Mesenchymal stem cell (in vitro differentiated cells and primary cell): ENCODE data around the gene SPINK13.

Experiments
- DNase-seq: peaks from one replicate; pipeline ENCODE4 v3.0.0-alpha.2; 2013
- H2AFZ ChIP-seq: one replicate; pipeline ENCODE4 v1.6.1; 2013; ENCODE audit warnings: low read depth, mild to moderate bottlenecking, control low read depth, inconsistent platforms, low read length, moderate library complexity
- H2AK5ac ChIP-seq: 2 replicates; pipeline ENCODE4 v1.6.1; 2013; ENCODE audit warnings: low read length, moderate library complexity, mild to moderate bottlenecking, inconsistent platforms; ENCODE audit not compliant: severe bottlenecking
- H2BK120ac ChIP-seq: one replicate; pipeline ENCODE4 v1.6.1; 2013; ENCODE audit warnings: low read depth, mild to moderate bottlenecking, inconsistent platforms, low read length, moderate library complexity
- H2BK12ac ChIP-seq, 2 experiments: one replicate each; pipeline ENCODE4 v1.6.1; 2013; ENCODE audit warnings: inconsistent platforms in 2 of 2, low read length in 2 of 2, mild to moderate bottlenecking in 2 of 2, moderate library complexity in 2 of 2, control low read depth in 1 of 2
- H2BK15ac ChIP-seq: one replicate; pipeline ENCODE4 v1.6.1; 2013; ENCODE audit warnings: mild to moderate bottlenecking, low read depth, inconsistent platforms; ENCODE audit not compliant: poor library complexity, severe bottlenecking
- H2BK5ac ChIP-seq: 2 replicates; pipeline ENCODE4 v1.6.1; 2013; ENCODE audit warnings: low read depth, mild to moderate bottlenecking, low read length, control low read depth, inconsistent platforms; ENCODE audit not compliant: poor library complexity, severe bottlenecking
- H3K14ac ChIP-seq, 2 experiments: one replicate each; pipeline ENCODE4 v1.6.1; 2013; ENCODE audit warnings: inconsistent platforms in 2 of 2, low read length in 2 of 2, control low read depth in 1 of 2, mild to moderate bottlenecking in 1 of 2, moderate library complexity in 1 of 2
- H3K18ac ChIP-seq, 2 experiments: one replicate each; pipeline ENCODE4 v1.6.1; 2013; ENCODE audit warnings: inconsistent platforms in 2 of 2, low read length in 2 of 2, control low read depth in 1 of 2, low read depth in 1 of 2, mild to moderate bottlenecking in 1 of 2
- H3K23ac ChIP-seq, 2 experiments: one replicate each; pipeline ENCODE4 v1.6.1; 2013; ENCODE audit warnings: inconsistent platforms in 2 of 2, low read length in 2 of 2, mild to moderate bottlenecking in 2 of 2, moderate library complexity in 2 of 2, control low read depth in 1 of 2
- H3K27ac ChIP-seq: 2 replicates; pipeline ENCODE4 v1.5.1; 2013; ENCODE audit warnings: mild to moderate bottlenecking, moderate library complexity, low read length, control low read depth, inconsistent platforms; ENCODE audit not compliant: poor library complexity, severe bottlenecking
- H3K27me3 ChIP-seq, 2 experiments: 2 replicates each; pipeline versions ENCODE4 v1.6.1 to v1.7.0; 2013; ENCODE audit warnings: low read length in 2 of 2, mild to moderate bottlenecking in 2 of 2, moderate library complexity in 2 of 2, control low read depth in 1 of 2, inconsistent platforms in 1 of 2; ENCODE audit not compliant: control insufficient read depth in 1 of 2, insufficient read depth in 1 of 2
- H3K36me3 ChIP-seq, 2 experiments: 2 replicates each; pipeline versions ENCODE4 v1.6.1 to v1.7.0; 2013; ENCODE audit warnings: low read length in 2 of 2, control low read depth in 1 of 2, inconsistent platforms in 1 of 2, low read depth in 1 of 2, mild to moderate bottlenecking in 1 of 2; ENCODE audit not compliant: insufficient read depth in 2 of 2, control insufficient read depth in 1 of 2
- H3K4ac ChIP-seq, 2 experiments: one replicate each; pipeline ENCODE4 v1.6.1; 2013; ENCODE audit warnings: inconsistent platforms in 2 of 2, low read length in 2 of 2, mild to moderate bottlenecking in 2 of 2, moderate library complexity in 2 of 2, control low read depth in 1 of 2, low read depth in 1 of 2
- H3K4me1 ChIP-seq: 2 replicates; pipeline ENCODE4 v1.6.1; 2013; ENCODE audit warnings: low read depth, low read length, control low read depth; ENCODE audit not compliant: control insufficient read depth, insufficient read depth
- H3K4me2 ChIP-seq: 2 replicates; pipeline ENCODE4 v1.6.1; 2013; ENCODE audit warnings: low read length, mild to moderate bottlenecking, inconsistent platforms; ENCODE audit not compliant: poor library complexity, severe bottlenecking
- H3K4me3 ChIP-seq, 2 experiments: 2 replicates each; pipeline versions ENCODE4 v1.5.1 to v1.7.0; 2013; ENCODE audit warnings: low read length in 2 of 2, mild to moderate bottlenecking in 2 of 2, control low read depth in 1 of 2, low read depth in 1 of 2; ENCODE audit not compliant: insufficient read depth in 1 of 2
- H3K79me1 ChIP-seq: replicated peaks from 2 replicates; pipeline ENCODE4 v1.6.1; 2013; ENCODE audit warnings: mild to moderate bottlenecking, control low read depth, low read length, inconsistent platforms; ENCODE audit not compliant: poor library complexity, severe bottlenecking
- H3K9ac ChIP-seq: 2 replicates; pipeline ENCODE4 v1.7.0; 2013; ENCODE audit warnings: mild to moderate bottlenecking, low read length, moderate library complexity
- H3K9me3 ChIP-seq: 2 replicates; pipeline ENCODE4 v1.7.0; 2013; ENCODE audit warnings: mild to moderate bottlenecking, low read length; ENCODE audit not compliant: control insufficient read depth
- H4K8ac ChIP-seq: one replicate; pipeline ENCODE4 v1.6.1; 2013; ENCODE audit warnings: inconsistent platforms, mild to moderate bottlenecking, low read length, moderate library complexity
- H4K91ac ChIP-seq: one replicate; pipeline ENCODE4 v1.6.1; 2013; ENCODE audit warnings: mild to moderate bottlenecking, low read length, inconsistent platforms
- WGBS: methylation state at CpG from one replicate; pipeline ENCODE4 v1.1.7; 2013; ENCODE audit warnings: mixed read lengths; 5-methylcytosine and 5-hydroxymethylcytosine counted together

SPINK13 gene

GRCh38 chr5:148290271-148291195, 21.9 kb downstream of the SPINK13 start:
- Histone ChIP-seq H4K8ac (no peak overlapping the region), H3K9me3 (no peaks in the 10 kb centered on the region), H3K18ac (no peak overlapping the region), H3K4ac (no peak overlapping the region), H3K23ac (no peak overlapping the region), H3K9ac (no peak overlapping the region), H2AK5ac (no peak overlapping the region), H2BK5ac (no peak overlapping the region), H3K4me2 (no peak overlapping the region), H3K27ac (no peak overlapping the region), H2BK15ac (no peak overlapping the region), H3K79me1 (no peaks in the 10 kb centered on the region), H3K14ac (no peak overlapping the region), H2BK12ac (no peak overlapping the region), H4K91ac (no peak overlapping the region), H3K36me3 (no peaks in the 10 kb centered on the region), H3K27me3 (no peaks in the 10 kb centered on the region), H3K4me3 (no peak overlapping the region), H2AFZ (no peak overlapping the region), H2BK120ac (no peak overlapping the region), H3K4me1 (no peaks in the 10 kb centered on the region)
- 38% methylated on average over 3 of the region's 6 CpGs for WGBS
- peak; percentile 50 for DNase-seq

- no peaks in the 10 kb centered on the region for H3K4me1 ChIP-seq
- H2AFZ ChIP-seq = no peak overlapping the region
- no peak overlapping the region for H2BK120ac ChIP-seq
- no peaks in the 10 kb centered on the region for H3K9me3 ChIP-seq
- H2BK5ac ChIP-seq = no peak overlapping the region
- no peak overlapping the region for H4K8ac ChIP-seq
- H3K4ac ChIP-seq = no peak overlapping the region
- no peak overlapping the region for H2BK15ac ChIP-seq
- WGBS = 59% methylated on average over 4 of the region's 4 CpGs
- H3K79me1 ChIP-seq = no peaks in the 10 kb centered on the region
- H3K18ac ChIP-seq = no peak overlapping the region
- no peaks in the 10 kb centered on the region for H3K36me3 ChIP-seq
- H2BK12ac ChIP-seq = no peak overlapping the region
- no peak overlapping the region for H4K91ac ChIP-seq
- no peak overlapping the region for H3K14ac ChIP-seq
- H2AK5ac ChIP-seq = no peak overlapping the region
- H3K27me3 ChIP-seq = no peaks in the 10 kb centered on the region
- H3K27ac ChIP-seq = no peak overlapping the region
- no peak for DNase-seq
- no peak overlapping the region for H3K9ac ChIP-seq
- no peak overlapping the region for H3K4me2 ChIP-seq
- no peak overlapping the region for H3K4me3 ChIP-seq
- H3K23ac ChIP-seq = no peak overlapping the region
Measured at GRCh38 chr5:148297731-148298130, 29.1 kb downstream of the SPINK13 start.

GRCh38 chr5:148306446-148306845, 37.9 kb downstream of the SPINK13 start:
- no peak overlapping the region for H3K23ac ChIP-seq
- H2BK12ac ChIP-seq = no peak overlapping the region
- H3K14ac ChIP-seq = no peak overlapping the region
- no peak overlapping the region for H3K4me2 ChIP-seq
- no peaks in the 10 kb centered on the region for H3K36me3 ChIP-seq
- H3K4me1 ChIP-seq = no peaks in the 10 kb centered on the region
- H4K8ac ChIP-seq = no peak overlapping the region
- WGBS = 64% methylated on average over 1 of the region's 1 CpG
- H2BK15ac ChIP-seq = no peak overlapping the region
- H4K91ac ChIP-seq = no peak overlapping the region
- H2BK5ac ChIP-seq = no peak overlapping the region
- no peak overlapping the region for H2AK5ac ChIP-seq
- no peak overlapping the region for H3K27ac ChIP-seq
- no peak overlapping the region for H2AFZ ChIP-seq
- DNase-seq = no peak
- no peak overlapping the region for H3K9ac ChIP-seq
- H3K4ac ChIP-seq = no peak overlapping the region
- H3K9me3 ChIP-seq = peaks cover 10% of the 10 kb centered on the region
- H3K27me3 ChIP-seq = no peaks in the 10 kb centered on the region
- no peak overlapping the region for H2BK120ac ChIP-seq
- no peak overlapping the region for H3K4me3 ChIP-seq
- no peak overlapping the region for H3K18ac ChIP-seq
- H3K79me1 ChIP-seq = no peaks in the 10 kb centered on the region

- no peak overlapping the region for H2BK5ac ChIP-seq
- no peak overlapping the region for H4K91ac ChIP-seq
- no peak overlapping the region for H3K18ac ChIP-seq
Measured at GRCh38 chr5:148309019-148309418, 40.4 kb downstream of the SPINK13 start.

More at GRCh38 chr5:148309019-148309418, 40.4 kb downstream of the SPINK13 start:
- Histone ChIP-seq H3K9ac (no peak overlapping the region), H3K36me3 (no peaks in the 10 kb centered on the region), H2AFZ (no peak overlapping the region), H3K79me1 (no peaks in the 10 kb centered on the region), H2BK15ac (no peak overlapping the region), H3K9me3 (peaks cover 10% of the 10 kb centered on the region), H3K14ac (no peak overlapping the region), H4K8ac (no peak overlapping the region), H3K4me3 (no peak overlapping the region), H2BK12ac (no peak overlapping the region), H3K4me2 (no peak overlapping the region), H3K27ac (no peak overlapping the region), H2BK120ac (no peak overlapping the region), H3K4ac (no peak overlapping the region), H3K27me3 (no peaks in the 10 kb centered on the region), H2AK5ac (no peak overlapping the region), H3K4me1 (no peaks in the 10 kb centered on the region), H3K23ac (no peak overlapping the region)
- 65% methylated on average over 3 of the region's 3 CpGs for WGBS
- DNase-seq = no peak
